Smooth muscle cell (in vitro differentiated cells): ENCODE results near the gene TSPEAR. TPM values are rescaled to one million over a fixed set of nuclear protein-coding genes. Genes with fewer than 3 reads are reported as not detected.

ENCODE experiments used
- DNase-seq: peaks from one replicate; lab custom pipeline; 2025; ENCODE audit not compliant: unreplicated experiment; lab: John Stamatoyannopoulos, UW
- H2AFZ ChIP-seq: fragments of 200-600 bp; sonication (generic); 2 replicates; pipeline ENCODE4 v1.6.0; 2016; ENCODE audit warnings: antibody characterized with exemption, low read depth, mild to moderate bottlenecking
- H3F3A ChIP-seq: fragments of 200-600 bp; sonication (generic); 2 replicates; pipeline ENCODE4 v1.6.0; 2017; ENCODE audit warnings: antibody characterized with exemption, low read depth
- H3K27ac ChIP-seq: fragments of 200-600 bp; sonication (generic); 2 replicates; pipeline ENCODE4 v1.5.1; 2016; ENCODE audit warnings: low read depth, mild to moderate bottlenecking
- H3K27me3 ChIP-seq: fragments of 200-600 bp; sonication (generic); 2 replicates; pipeline ENCODE4 v1.6.1; 2016; ENCODE audit warnings: low read depth, mild to moderate bottlenecking
- H3K36me3 ChIP-seq: fragments of 200-600 bp; sonication (generic); 2 replicates; pipeline ENCODE4 v1.5.1; 2016; ENCODE audit warnings: low read depth
- H3K4me1 ChIP-seq: fragments of 200-600 bp; sonication (generic); 2 replicates; pipeline ENCODE4 v1.5.1; 2016; ENCODE audit warnings: low read depth
- H3K4me2 ChIP-seq: fragments of 200-600 bp; sonication (generic); 2 replicates; pipeline ENCODE4 v1.6.0; 2016; ENCODE audit warnings: mild to moderate bottlenecking
- H3K4me3 ChIP-seq: fragments of 200-600 bp; sonication (generic); 2 replicates; pipeline ENCODE4 v1.5.1; 2016; ENCODE audit warnings: mild to moderate bottlenecking
- H3K79me2 ChIP-seq: fragments of 200-600 bp; sonication (generic); 2 replicates; pipeline ENCODE4 v1.6.0; 2016; ENCODE audit warnings: low read depth, mild to moderate bottlenecking
- H3K9ac ChIP-seq: fragments of 200-600 bp; sonication (generic); 2 replicates; pipeline ENCODE4 v1.6.0; 2016; ENCODE audit warnings: low read depth
- H3K9me3 ChIP-seq: fragments of 200-600 bp; sonication (generic); replicated peaks from 2 replicates; pipeline ENCODE4 v1.5.1; 2016; ENCODE audit warnings: low read depth
- H4K20me1 ChIP-seq: fragments of 200-600 bp; sonication (generic); 2 replicates; pipeline ENCODE4 v1.6.0; 2016; ENCODE audit warnings: low read depth
- CTCF ChIP-seq: fragments of 200-600 bp; sonication (generic); IDR thresholded peaks from 2 replicates; pipeline ENCODE4 v1.5.1; 2017; ENCODE audit warnings: borderline replicate concordance, mild to moderate bottlenecking, antibody characterized with exemption; ENCODE audit not compliant: insufficient read depth, poor library complexity, severe bottlenecking
- WGBS: methylation state at CpG from one replicate; pipeline ENCODE4 v1.1.7; 2016; ENCODE audit warnings: low lambda C conversion rate; 5-methylcytosine and 5-hydroxymethylcytosine counted together
- polyA plus RNA-seq: library from polyadenylated mRNA; unstranded; fragments of >200 nt; fragmentation: Nextera tagmentation; extraction: Ambion mirVana; gene quantifications from 2 replicates; pipeline ENCODE4 v1.2.1, GENCODE V29; 2016
- total RNA-seq: library from RNA; depleted of rRNA; stranded (reverse); fragments of >200 nt; gene quantifications from 2 replicates; pipeline ENCODE4 v1.2.3, GENCODE V29; 2014

Gene TSPEAR
- total and polyA plus RNA-seq, 2 experiments from 2014 or later: 0.71 TPM; not detected in 1

- Histone ChIP-seq H3K4me3 (no peak overlapping the region), H3K9me3 (no peaks in the 10 kb centered on the region), H3F3A (no peaks in the 10 kb centered on the region), H3K27me3 (no peaks in the 10 kb centered on the region), H4K20me1 (no peaks in the 10 kb centered on the region), H3K36me3 (no peaks in the 10 kb centered on the region), H3K79me2 (no peaks in the 10 kb centered on the region), H3K9ac (no peak overlapping the region), H3K27ac (no peak overlapping the region), H2AFZ (no peak overlapping the region), H3K4me2 (no peak overlapping the region), H3K4me1 (no peaks in the 10 kb centered on the region)
- 97% methylated on average over 32 of the region's 32 CpGs for WGBS
- TF ChIP-seq CTCF: no peak
- DNase-seq: no peak
Observed at GRCh38 chr21:44515359-44516165, 195.8 kb downstream of the TSPEAR start.

GRCh38 chr21:44514746-44515358, 196.5 kb downstream of the TSPEAR start:
- Histone ChIP-seq H3K4me3 (no peak overlapping the region), H3K4me1 (no peaks in the 10 kb centered on the region), H3K27me3 (no peaks in the 10 kb centered on the region), H3K4me2 (no peak overlapping the region), H2AFZ (no peak overlapping the region), H3K9ac (no peak overlapping the region), H3K9me3 (no peaks in the 10 kb centered on the region), H3K36me3 (no peaks in the 10 kb centered on the region), H3K27ac (no peak overlapping the region), H3F3A (no peaks in the 10 kb centered on the region), H3K79me2 (no peaks in the 10 kb centered on the region), H4K20me1 (no peaks in the 10 kb centered on the region)
- 87% methylated on average over 11 of the region's 11 CpGs for WGBS
- no peak for TF ChIP-seq CTCF
- DNase-seq: no peak

GRCh38 chr21:44514218-44514520, 197.2 kb downstream of the TSPEAR start:
- Histone ChIP-seq H3K9me3 (no peaks in the 10 kb centered on the region), H4K20me1 (no peaks in the 10 kb centered on the region), H3K79me2 (no peaks in the 10 kb centered on the region), H3F3A (no peaks in the 10 kb centered on the region), H3K27ac (no peak overlapping the region), H3K4me3 (no peak overlapping the region), H3K4me2 (no peak overlapping the region), H3K27me3 (no peaks in the 10 kb centered on the region), H3K9ac (no peak overlapping the region), H3K4me1 (no peaks in the 10 kb centered on the region), H2AFZ (no peak overlapping the region), H3K36me3 (no peaks in the 10 kb centered on the region)
- TF ChIP-seq CTCF: no peak
- WGBS: 98% methylated on average over 7 of the region's 7 CpGs
- no peak for DNase-seq
